Measurements from ENCODE around the gene BSDC1. TPM values are rescaled to one million over a fixed set of nuclear protein-coding genes. Genes with fewer than 3 reads are reported as not detected.

BSDC1 gene
- total RNA-seq, 4 donors from 2014 or later, result 56.5 to 74.2 (median 70.0) TPM

- WGBS, 2 donors (ENCODE audit: low coverage in 1 of 2), result 80 to 85% methylated on average over 3 to 5 of the region's 13 CpGs
- no peak overlapping the region for H3K4me3 ChIP-seq
- H3K27ac ChIP-seq, result no peak overlapping the region
- TF ChIP-seq POLR2AphosphoS5 (IDR thresholded peaks at IDR 0.05) (no peak), POLR2A (IDR thresholded peaks at IDR 0.05) (no peak), EP300 (IDR thresholded peaks at IDR 0.05) (no peak)
- TF ChIP-seq, protein P1, sequence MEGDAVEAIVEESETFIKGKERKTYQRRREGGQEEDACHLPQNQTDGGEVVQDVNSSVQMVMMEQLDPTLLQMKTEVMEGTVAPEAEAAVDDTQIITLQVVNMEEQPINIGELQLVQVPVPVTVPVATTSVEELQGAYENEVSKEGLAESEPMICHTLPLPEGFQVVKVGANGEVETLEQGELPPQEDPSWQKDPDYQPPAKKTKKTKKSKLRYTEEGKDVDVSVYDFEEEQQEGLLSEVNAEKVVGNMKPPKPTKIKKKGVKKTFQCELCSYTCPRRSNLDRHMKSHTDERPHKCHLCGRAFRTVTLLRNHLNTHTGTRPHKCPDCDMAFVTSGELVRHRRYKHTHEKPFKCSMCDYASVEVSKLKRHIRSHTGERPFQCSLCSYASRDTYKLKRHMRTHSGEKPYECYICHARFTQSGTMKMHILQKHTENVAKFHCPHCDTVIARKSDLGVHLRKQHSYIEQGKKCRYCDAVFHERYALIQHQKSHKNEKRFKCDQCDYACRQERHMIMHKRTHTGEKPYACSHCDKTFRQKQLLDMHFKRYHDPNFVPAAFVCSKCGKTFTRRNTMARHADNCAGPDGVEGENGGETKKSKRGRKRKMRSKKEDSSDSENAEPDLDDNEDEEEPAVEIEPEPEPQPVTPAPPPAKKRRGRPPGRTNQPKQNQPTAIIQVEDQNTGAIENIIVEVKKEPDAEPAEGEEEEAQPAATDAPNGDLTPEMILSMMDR (IDR thresholded peaks at IDR 0.05), result no peak
- peaks cover 0 to 100% of the 10 kb centered on the region in 2 donors for H3K36me3 ChIP-seq
- H3K27me3 ChIP-seq, result no peaks in the 10 kb centered on the region
- peaks cover 0 to 36% (median 5%) of the 10 kb centered on the region in 3 donors for H3K4me1 ChIP-seq
- no peak for ATAC-seq
- no peaks in the 10 kb centered on the region for H3K9me3 ChIP-seq
These were observed 7.4 kb downstream of the BSDC1 start for GRCh38 chr1:32386676-32387392.

DNA sequence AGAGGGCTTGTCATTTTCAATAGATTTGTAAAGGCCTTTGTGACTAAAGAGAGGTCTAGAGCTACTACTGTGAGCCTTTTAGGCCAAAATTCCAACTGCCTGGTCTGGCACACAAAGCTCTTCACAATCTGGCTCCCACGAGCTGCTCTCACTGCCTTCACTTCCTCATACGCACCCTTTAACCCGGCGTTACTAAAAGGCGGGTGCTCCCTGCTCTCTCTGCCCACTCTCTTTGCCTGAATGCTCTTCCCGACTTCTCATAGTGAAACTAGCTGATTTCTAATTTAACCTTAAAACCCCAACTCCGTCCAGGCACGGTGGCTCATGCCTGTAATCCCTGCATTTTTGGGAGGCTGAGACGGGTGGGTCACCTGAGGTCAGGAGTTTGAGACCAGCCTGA lies 14.2 kb downstream of the BSDC1 start:
- 84 to 93% methylated on average over 5 to 6 of the region's 9 CpGs for WGBS, 2 donors (ENCODE audit: low coverage in 1 of 2)
- Histone ChIP-seq H3K36me3 (peaks cover 0 to 100% of the 10 kb centered on the region in 2 donors), H3K27ac (no peak overlapping the region), H3K27me3 (no peaks in the 10 kb centered on the region), H3K4me3 (no peak overlapping the region), H3K9me3 (no peaks in the 10 kb centered on the region), H3K4me1 (no peaks in the 10 kb centered on the region)
- ATAC-seq, result no peak
- TF ChIP-seq POLR2A (IDR thresholded peaks at IDR 0.05), result no peak
- TF ChIP-seq EP300 (IDR thresholded peaks at IDR 0.05), result no peak
- TF ChIP-seq, protein P1 (IDR thresholded peaks at IDR 0.05), result no peak
- TF ChIP-seq POLR2AphosphoS5 (IDR thresholded peaks at IDR 0.05), result no peak

DNA sequence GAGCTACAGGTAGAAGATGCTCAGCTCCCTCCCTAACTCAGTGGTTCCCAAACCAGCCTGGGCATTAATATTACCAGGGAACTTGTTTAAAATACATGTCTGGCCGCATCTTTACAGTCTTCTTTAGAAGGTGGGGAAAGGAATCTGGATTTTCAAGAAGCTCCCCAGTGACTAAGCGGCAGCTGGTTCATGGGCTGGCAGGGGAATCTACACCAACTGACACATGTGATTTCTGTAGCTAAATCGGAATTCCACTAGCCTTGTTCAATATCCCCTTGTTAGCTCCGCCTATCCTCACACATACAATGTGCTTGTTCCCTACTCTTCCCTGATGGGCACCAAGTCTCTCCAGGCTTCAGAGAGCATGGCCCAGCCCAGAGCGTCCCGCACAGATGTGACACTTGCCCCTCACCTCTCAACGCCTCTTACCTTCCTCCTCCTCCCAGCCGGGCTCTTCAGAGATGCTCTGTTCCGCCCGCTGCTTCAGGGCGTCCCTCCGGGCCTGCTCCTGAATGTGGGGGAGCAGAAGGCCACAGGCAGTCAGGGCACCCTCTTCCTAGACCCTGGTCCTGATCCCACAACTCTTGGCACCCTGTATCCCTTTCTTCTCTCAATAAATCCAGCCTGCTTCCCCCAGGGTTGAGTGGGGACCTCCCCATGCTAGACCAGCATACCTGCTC lies 16.6 kb downstream of the BSDC1 start:
- no peak for ATAC-seq
- H3K9me3 ChIP-seq, result no peaks in the 10 kb centered on the region
- H3K4me3 ChIP-seq, result no peak overlapping the region
- no peak overlapping the region for H3K27ac ChIP-seq
- peaks cover 0 to 100% of the 10 kb centered on the region in 2 donors for H3K36me3 ChIP-seq
- no peaks in the 10 kb centered on the region for H3K27me3 ChIP-seq
- WGBS, 2 donors (ENCODE audit: low coverage in 1 of 2), result 85 to 91% methylated on average over 5 to 11 of the region's 12 CpGs
- no peaks in the 10 kb centered on the region for H3K4me1 ChIP-seq
- TF ChIP-seq POLR2AphosphoS5 (IDR thresholded peaks at IDR 0.05) (no peak), EP300 (IDR thresholded peaks at IDR 0.05) (no peak), POLR2A (IDR thresholded peaks at IDR 0.05) (no peak)
- TF ChIP-seq, protein P1 (IDR thresholded peaks at IDR 0.05), result no peak

DNA sequence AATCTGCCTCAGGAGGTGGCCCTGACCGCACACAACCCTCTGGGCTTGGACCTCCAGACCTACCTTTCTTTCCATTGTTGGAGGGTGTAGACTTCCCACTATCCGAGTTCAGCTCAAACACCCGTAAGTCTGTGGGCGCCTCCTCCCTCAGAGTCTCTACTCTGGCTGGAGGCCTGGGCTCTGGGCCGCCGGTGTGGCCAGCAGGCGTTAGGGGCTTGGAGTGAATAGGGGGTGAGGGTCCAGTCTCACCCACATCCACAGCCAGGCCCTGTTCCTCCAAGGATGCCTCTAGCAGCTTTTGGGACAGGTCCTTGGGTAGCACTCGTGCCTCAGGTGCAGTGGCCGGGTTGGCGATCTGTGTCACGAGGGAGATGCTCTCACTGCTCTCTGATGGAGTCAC lies 18.0 kb downstream of the BSDC1 start:
- Histone ChIP-seq H3K9me3 (no peaks in the 10 kb centered on the region), H3K27ac (no peak overlapping the region), H3K27me3 (no peaks in the 10 kb centered on the region), H3K4me1 (no peaks in the 10 kb centered on the region), H3K36me3 (peaks cover 0 to 100% of the 10 kb centered on the region in 2 donors), H3K4me3 (no peak overlapping the region)
- TF ChIP-seq POLR2A (IDR thresholded peaks at IDR 0.05) (no peak), POLR2AphosphoS5 (IDR thresholded peaks at IDR 0.05) (no peak), EP300 (IDR thresholded peaks at IDR 0.05) (no peak)
- TF ChIP-seq, protein P1 (IDR thresholded peaks at IDR 0.05), result no peak
- WGBS, 2 donors (ENCODE audit: low coverage in 1 of 2), result 94 to 95% methylated on average over 2 to 3 of the region's 11 CpGs
- no peak for ATAC-seq
